NT2/D1 (cell line): ENCODE measurements around the gene FBLIM1.

ENCODE experiments used
- DNase-seq: peaks from one replicate; pipeline ENCODE4 v3.0.0-alpha.2; 2011; ENCODE audit warnings: low read depth, low spot score
- H3K27me3 ChIP-seq: 2 replicates; pipeline ENCODE4 v1.6.0; 2011; ENCODE audit warnings: mild to moderate bottlenecking; ENCODE audit not compliant: insufficient read length, insufficient read depth
- H3K36me3 ChIP-seq: 2 replicates; pipeline ENCODE4 v1.6.1; 2011; ENCODE audit warnings: mild to moderate bottlenecking, low read length, mixed read lengths; ENCODE audit not compliant: insufficient read depth, insufficient read length
- H3K4me1 ChIP-seq: 2 replicates; pipeline ENCODE4 v1.5.1; 2011; ENCODE audit not compliant: insufficient read depth, insufficient read length
- H3K4me3 ChIP-seq: 2 replicates; pipeline ENCODE4 v1.5.1; 2011; ENCODE audit warnings: low read depth; ENCODE audit not compliant: insufficient read length
- H3K9ac ChIP-seq: 2 replicates; pipeline ENCODE4 v1.6.0; 2011; ENCODE audit warnings: low read depth; ENCODE audit not compliant: insufficient read length
- H3K9me3 ChIP-seq: 2 replicates; pipeline ENCODE4 v1.5.1; 2011; ENCODE audit warnings: mild to moderate bottlenecking, low read length; ENCODE audit not compliant: insufficient read depth
- SUZ12 ChIP-seq: IDR thresholded peaks from 2 replicates; pipeline ENCODE4 v1.6.1; 2011; ENCODE audit not compliant: insufficient read length, insufficient read depth; ENCODE audit errors: extremely low read depth
- YY1 ChIP-seq: IDR thresholded peaks from 2 replicates; pipeline ENCODE4 v1.6.1; 2011; ENCODE audit not compliant: insufficient read length, insufficient read depth
- ZNF274 ChIP-seq: IDR thresholded peaks from 2 replicates; pipeline ENCODE4 v1.6.1; 2011; ENCODE audit warnings: mild to moderate bottlenecking, low read depth, low read length

Gene FBLIM1

GRCh38 chr1:15719381-15720120, 39.0 kb upstream of the FBLIM1 start:
- no peaks in the 10 kb centered on the region for H3K9me3 ChIP-seq
- DNase-seq = no peak
- H3K4me1 ChIP-seq = peaks cover 6% of the 10 kb centered on the region
- TF ChIP-seq ZNF274 (no peak), SUZ12 (no peak), YY1 (no peak)
- peaks cover 57% of the 10 kb centered on the region for H3K36me3 ChIP-seq
- no peak overlapping the region for H3K9ac ChIP-seq
- no peak overlapping the region for H3K4me3 ChIP-seq
- H3K27me3 ChIP-seq = no peaks in the 10 kb centered on the region

DNA sequence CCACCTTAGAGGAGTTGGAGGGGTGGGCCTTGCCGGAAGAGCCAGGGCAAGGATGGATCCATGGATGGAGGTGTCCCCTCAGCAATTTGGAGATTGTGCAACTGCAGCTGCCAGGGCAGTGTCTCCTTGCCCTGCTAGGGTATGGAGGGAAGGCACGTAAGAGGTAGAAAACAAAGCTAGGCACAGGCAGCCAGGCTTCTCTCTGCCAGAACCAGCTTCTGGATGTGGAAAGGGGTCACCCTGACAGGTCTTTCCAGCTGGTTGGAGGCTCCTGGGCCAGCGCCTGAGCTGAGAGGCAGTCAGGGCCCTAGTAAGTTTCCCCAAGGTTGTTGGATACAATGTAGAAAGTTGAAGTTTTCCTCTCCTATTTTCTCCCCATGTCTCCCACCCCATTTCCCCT, 37.7 kb upstream of the FBLIM1 start:
- TF ChIP-seq SUZ12 (no peak), ZNF274 (no peak), YY1 (no peak)
- H3K4me3 ChIP-seq = no peak overlapping the region

DNA sequence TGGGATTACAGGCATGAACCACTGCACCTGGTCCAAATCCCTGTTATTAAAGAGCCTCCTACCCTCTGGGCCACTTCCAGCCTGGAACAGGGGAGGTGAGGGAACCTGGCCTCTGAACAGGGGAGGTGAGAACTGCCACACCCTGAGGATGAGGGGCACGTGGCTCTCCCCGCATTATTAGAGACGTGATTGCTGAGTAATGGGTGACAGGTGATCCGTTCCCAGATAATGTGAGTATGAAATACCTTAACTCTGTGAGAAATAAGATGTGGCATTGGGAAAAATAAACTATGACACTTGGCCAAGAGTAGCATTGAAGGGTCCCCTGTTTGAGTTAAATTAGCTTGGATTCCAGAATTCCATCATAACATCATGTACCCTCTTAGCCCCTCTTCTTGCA, 36.2 kb upstream of the FBLIM1 start:
- H3K27me3 ChIP-seq = no peaks in the 10 kb centered on the region
- no peak overlapping the region for H3K9ac ChIP-seq
- TF ChIP-seq YY1 (no peak), ZNF274 (no peak), SUZ12 (no peak)
- no peaks in the 10 kb centered on the region for H3K9me3 ChIP-seq
- DNase-seq = no peak
- peaks cover 8% of the 10 kb centered on the region for H3K4me1 ChIP-seq
- H3K4me3 ChIP-seq = no peak overlapping the region
- peaks cover 68% of the 10 kb centered on the region for H3K36me3 ChIP-seq

More for the DNA sequence above, 37.7 kb upstream of the FBLIM1 start:
- no peaks in the 10 kb centered on the region for H3K9me3 ChIP-seq
- peaks cover 67% of the 10 kb centered on the region for H3K36me3 ChIP-seq
- no peaks in the 10 kb centered on the region for H3K27me3 ChIP-seq
- peaks cover 8% of the 10 kb centered on the region for H3K4me1 ChIP-seq
- DNase-seq = no peak
- no peak overlapping the region for H3K9ac ChIP-seq

DNA sequence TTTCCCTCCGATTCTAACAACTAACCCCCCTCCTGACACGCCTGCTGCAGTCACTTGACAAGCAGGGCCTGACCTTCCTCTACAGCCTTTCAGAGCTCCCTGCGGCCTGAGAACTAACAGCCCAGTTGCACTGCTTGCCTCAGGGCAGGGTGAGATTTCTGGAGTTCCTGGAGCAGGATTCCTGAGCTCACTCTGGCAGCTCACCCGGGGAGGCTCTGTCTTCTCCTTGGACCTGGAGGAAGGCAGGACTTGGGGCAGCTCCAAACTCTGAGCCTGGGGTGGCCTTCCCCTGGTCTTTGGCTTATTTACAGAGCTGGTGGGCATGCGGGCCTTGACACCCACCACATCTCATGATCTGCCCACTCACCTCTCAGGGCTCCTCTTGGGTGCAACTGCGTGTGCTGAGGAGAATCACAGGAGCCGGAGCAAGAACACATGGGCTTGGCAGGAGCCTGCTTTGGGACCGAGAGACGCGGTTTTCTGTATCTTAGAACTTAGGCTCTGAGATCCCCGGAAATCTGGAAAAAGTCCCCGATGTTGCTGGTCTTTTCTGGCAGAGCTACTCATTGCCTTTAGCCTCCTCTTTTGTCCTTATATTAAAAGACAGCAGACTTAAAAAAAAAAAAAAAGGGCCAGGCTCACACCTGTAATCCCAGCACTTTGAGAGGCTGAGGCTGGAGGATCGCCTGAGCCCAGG, 35.6 kb upstream of the FBLIM1 start:
- DNase-seq = peak; percentile 9
- no peak for TF ChIP-seq SUZ12
- TF ChIP-seq ZNF274 = no peak
- TF ChIP-seq YY1 = no peak
- Histone ChIP-seq H3K36me3 (peaks cover 68% of the 10 kb centered on the region), H3K9me3 (no peaks in the 10 kb centered on the region), H3K4me3 (no peak overlapping the region), H3K27me3 (no peaks in the 10 kb centered on the region), H3K9ac (no peak overlapping the region), H3K4me1 (peaks cover 8% of the 10 kb centered on the region)

- Histone ChIP-seq H3K9me3 (no peaks in the 10 kb centered on the region), H3K4me1 (peaks cover 6% of the 10 kb centered on the region), H3K9ac (no peak overlapping the region), H3K4me3 (no peak overlapping the region), H3K36me3 (peaks cover 70% of the 10 kb centered on the region), H3K27me3 (no peaks in the 10 kb centered on the region)
- no peak for DNase-seq
- TF ChIP-seq ZNF274 = no peak
- TF ChIP-seq SUZ12 = no peak
- no peak for TF ChIP-seq YY1
These were observed 34.9 kb upstream of the FBLIM1 start for GRCh38 chr1:15723631-15724246.

GRCh38 chr1:15724949-15725880, 33.4 kb upstream of the FBLIM1 start:
- DNase-seq = no peak
- peaks cover 6% of the 10 kb centered on the region for H3K4me1 ChIP-seq
- H3K9me3 ChIP-seq = no peaks in the 10 kb centered on the region
- H3K4me3 ChIP-seq = no peak overlapping the region
- H3K36me3 ChIP-seq = peaks cover 71% of the 10 kb centered on the region
- TF ChIP-seq SUZ12 (no peak), ZNF274 (no peak)
- no peak overlapping the region for H3K9ac ChIP-seq
- H3K27me3 ChIP-seq = no peaks in the 10 kb centered on the region
